Measurements from ENCODE around the gene TRABD2A. TPM values are rescaled to one million over a fixed set of nuclear protein-coding genes. Genes with fewer than 3 reads are reported as not detected.
A peak's percentile ranks its signal among the peaks of the same experiment; 100 is the strongest.

Gene TRABD2A
- total RNA-seq, 2 experiments from 2014 or later: 166 to 170 TPM

DNA sequence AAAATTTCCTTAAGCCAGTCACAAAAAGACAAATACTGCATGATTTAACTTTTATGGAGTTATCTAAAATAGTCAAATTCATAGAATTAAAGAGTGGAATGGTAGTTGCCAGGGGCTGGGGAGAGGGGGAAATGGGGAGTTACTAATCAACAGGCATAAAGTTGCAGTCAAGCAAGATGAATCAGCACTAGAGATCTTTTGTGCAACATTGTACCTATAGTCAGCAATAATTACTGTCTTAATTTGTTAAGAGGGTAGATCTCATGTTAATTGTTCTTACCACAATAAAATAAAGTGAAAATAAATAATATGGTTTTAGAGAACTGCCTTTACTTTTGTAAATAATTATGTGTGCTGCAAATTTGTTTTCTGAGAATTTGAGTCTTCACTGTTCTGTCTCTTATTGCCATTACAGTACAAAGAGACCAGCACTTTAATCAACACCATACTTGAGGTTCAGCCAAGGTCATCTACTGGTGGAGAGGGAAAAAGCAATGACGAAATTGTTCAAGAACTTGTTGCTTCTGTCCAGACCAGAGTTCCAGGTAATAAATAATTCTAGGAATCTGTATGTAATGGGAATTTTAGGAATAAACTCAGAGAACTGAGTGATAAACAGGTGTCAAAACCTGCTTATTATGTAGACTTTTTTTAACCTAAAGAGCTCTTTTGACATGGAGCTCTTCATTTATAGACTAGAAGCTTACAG lies 75.5 kb downstream of the TRABD2A start:
- Mint-ChIP-seq H3K4me1 (ENCODE audit: low read depth) (peaks cover 57% of the 10 kb centered on the region), H3K27me3 (no peaks in the 10 kb centered on the region), H3K36me3 (ENCODE audit: low read depth) (peaks cover 3% of the 10 kb centered on the region), H3K27ac (no peak overlapping the region), H3K4me3 (no peak overlapping the region), H3K9me3 (peaks cover 5% of the 10 kb centered on the region)
- CTCF ChIA-PET: interaction anchor here (1.1 kb wide), 1 partner anchor 9 kb away, joined by 3 read pairs; no protein-coding TSS in a partner anchor
- Histone ChIP-seq H3K27me3 (ENCODE audit: control insufficient read depth in 1 of 2, insufficient read depth in 2 of 2, low read length in 2 of 2) (no peaks in the 10 kb centered on the region), H3K36me3 (ENCODE audit: insufficient read depth, low read length) (no peaks in the 10 kb centered on the region), H3K27ac (ENCODE audit: low read depth in 1 of 2, low read length in 2 of 2) (no peak overlapping the region), H3K4me3 (ENCODE audit: low read length) (no peak overlapping the region), H3K9me3 (ENCODE audit: control insufficient read depth in 1 of 2, insufficient read depth in 1 of 2, low read length in 2 of 2) (peaks cover 0 to 8% of the 10 kb centered on the region in 2 experiments), H3K4me1 (ENCODE audit: insufficient read depth, low read length) (no peaks in the 10 kb centered on the region)
- no peak for TF ChIP-seq CTCF (IDR thresholded peaks at IDR 0.05)
- intact Hi-C loops (cut with DNase I, micrococcal nuclease): no loop called here
- POLR2A ChIA-PET: interaction anchor here (1.0 kb wide), 1 partner anchor 41 kb away, joined by 3 read pairs; no protein-coding TSS in a partner anchor
- ATAC-seq (ENCODE audit: poor library complexity) (no peak), DNase-seq (no peak)

GRCh38 chr2:84801811-84802210 lies 79.1 kb downstream of the TRABD2A start:
- H3K4me3 Mint-ChIP-seq: no peak overlapping the region
- ChIA-PET POLR2A (interaction anchor here (1.4 kb wide), 1 partner anchor 19 kb away, joined by 4 read pairs; no protein-coding TSS in a partner anchor), CTCF (no interaction called here)
- TF ChIP-seq CTCF (IDR thresholded peaks at IDR 0.05): no peak
- DNase-seq (no peak), ATAC-seq (ENCODE audit: poor library complexity) (no peak)
- no peaks in the 10 kb centered on the region for H3K27me3 ChIP-seq (ENCODE audit: control insufficient read depth in 1 of 2, insufficient read depth in 2 of 2, low read length in 2 of 2)
- no peak overlapping the region for H3K27ac Mint-ChIP-seq
- peaks cover 10% of the 10 kb centered on the region for H3K4me1 ChIP-seq (ENCODE audit: insufficient read depth, low read length)
- no peaks in the 10 kb centered on the region for H3K27me3 Mint-ChIP-seq
- peaks cover 5% of the 10 kb centered on the region for H3K9me3 Mint-ChIP-seq
- no peaks in the 10 kb centered on the region for H3K36me3 ChIP-seq (ENCODE audit: insufficient read depth, low read length)
- peaks cover 0 to 13% of the 10 kb centered on the region in 2 experiments for H3K9me3 ChIP-seq (ENCODE audit: control insufficient read depth in 1 of 2, insufficient read depth in 1 of 2, low read length in 2 of 2)
- peaks cover 46% of the 10 kb centered on the region for H3K4me1 Mint-ChIP-seq (ENCODE audit: low read depth)
- intact Hi-C loops (cut with DNase I, micrococcal nuclease): no loop called here
- H3K4me3 ChIP-seq (ENCODE audit: low read length): no peak overlapping the region
- H3K36me3 Mint-ChIP-seq (ENCODE audit: low read depth): peaks cover 9% of the 10 kb centered on the region
- no peak overlapping the region for H3K27ac ChIP-seq (ENCODE audit: low read depth in 1 of 2, low read length in 2 of 2)

GRCh38 chr2:84800194-84800805 lies 80.6 kb downstream of the TRABD2A start:
- Histone ChIP-seq H3K4me3 (ENCODE audit: low read length) (no peak overlapping the region), H3K27me3 (ENCODE audit: control insufficient read depth in 1 of 2, insufficient read depth in 2 of 2, low read length in 2 of 2) (no peaks in the 10 kb centered on the region), H3K27ac (ENCODE audit: low read depth in 1 of 2, low read length in 2 of 2) (no peak overlapping the region), H3K4me1 (ENCODE audit: insufficient read depth, low read length) (peaks cover 10% of the 10 kb centered on the region), H3K9me3 (ENCODE audit: control insufficient read depth in 1 of 2, insufficient read depth in 1 of 2, low read length in 2 of 2) (peaks cover 0 to 13% of the 10 kb centered on the region in 2 experiments), H3K36me3 (ENCODE audit: insufficient read depth, low read length) (no peaks in the 10 kb centered on the region)
- Mint-ChIP-seq H3K4me3 (peak overlapping the region; percentile 22), H3K4me1 (ENCODE audit: low read depth) (peaks cover 33% of the 10 kb centered on the region), H3K27ac (no peak overlapping the region), H3K9me3 (peaks cover 5% of the 10 kb centered on the region), H3K27me3 (no peaks in the 10 kb centered on the region), H3K36me3 (ENCODE audit: low read depth) (peaks cover 9% of the 10 kb centered on the region)
- ATAC-seq (ENCODE audit: poor library complexity): no peak
- DNase-seq: no peak
- no peak for TF ChIP-seq CTCF (IDR thresholded peaks at IDR 0.05)
- intact Hi-C loops (cut with DNase I, micrococcal nuclease): no loop called here
- CTCF ChIA-PET: no interaction called here
- POLR2A ChIA-PET: interaction anchor here (1.4 kb wide), 1 partner anchor 18 kb away, joined by 4 read pairs; no protein-coding TSS in a partner anchor
